Inflammatory macrophage treated with lipopolysaccharide for 4 hours (primary cell): Measurements from ENCODE around the gene CLEC20A.

Experiments used
- DNase-seq: peaks from one replicate; pipeline ENCODE4 v3.0.0-alpha.2; 2020

The CLEC20A gene

DNA sequence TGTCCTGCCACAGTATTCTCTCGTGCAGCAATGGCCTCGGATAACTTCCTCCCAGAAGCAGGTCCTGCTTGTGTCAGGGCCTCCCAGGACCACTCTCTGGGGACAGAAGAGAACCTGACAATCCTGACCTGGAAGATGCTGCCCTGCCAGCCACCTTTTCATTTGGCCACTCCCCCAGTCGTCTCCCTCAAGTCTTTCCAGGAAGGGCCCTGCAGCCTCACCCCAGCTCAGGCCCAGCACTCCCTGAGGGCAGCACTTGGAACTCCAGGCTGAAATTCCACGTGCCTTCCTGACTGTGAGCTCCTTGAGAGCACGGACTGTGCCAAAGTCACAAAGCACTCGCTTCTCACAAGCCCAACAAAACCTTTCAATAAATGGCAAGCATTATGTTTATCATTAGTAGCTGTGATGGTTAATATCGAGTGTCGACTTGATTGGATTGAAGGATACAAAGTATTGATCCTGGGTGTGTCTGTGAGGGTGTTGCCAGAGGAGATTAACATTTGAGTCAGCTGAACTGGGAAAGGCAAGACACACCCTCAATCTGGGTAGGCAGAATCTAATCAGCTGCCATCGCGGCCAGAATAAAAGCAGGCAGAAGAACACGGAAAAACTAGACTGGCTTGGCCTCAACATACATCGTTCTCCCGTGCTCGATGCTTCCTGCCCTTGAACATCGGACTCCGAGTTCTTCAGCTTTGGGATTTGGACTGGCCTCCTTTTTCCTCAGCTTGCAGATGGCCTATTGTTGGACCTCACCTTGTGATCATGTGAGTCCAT lies 2.3 kb upstream of the CLEC20A start:
- DNase-seq, result no peak

DNA sequence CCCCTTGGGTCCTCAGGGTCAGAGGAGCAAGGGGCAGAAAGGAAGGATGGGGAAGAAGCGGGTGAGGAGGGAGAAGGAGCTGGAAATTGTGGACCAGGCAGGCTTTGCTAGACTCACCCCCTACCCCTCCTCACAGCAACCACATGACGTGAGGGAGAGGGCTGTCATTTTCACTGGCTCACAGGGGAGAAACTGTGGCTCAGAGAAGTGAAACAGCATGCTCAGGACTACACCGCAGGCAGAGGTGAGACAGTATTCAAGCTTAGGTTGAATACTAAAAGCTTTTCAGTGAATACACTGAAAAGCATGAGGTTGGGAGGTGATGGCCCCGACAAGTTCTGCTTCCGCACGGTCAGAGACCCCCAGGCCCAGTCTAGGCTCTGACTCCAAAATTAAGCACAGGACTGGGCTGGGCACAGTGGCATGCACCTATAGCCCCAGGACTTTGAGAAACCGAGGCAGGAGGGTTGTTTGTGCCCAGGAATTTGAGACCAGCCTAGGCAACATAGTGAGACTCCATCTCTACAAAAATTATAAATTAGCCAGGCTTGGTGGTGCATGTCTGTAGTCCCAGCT lies 1.2 kb upstream of the CLEC20A start:
- DNase-seq, result no peak

DNA sequence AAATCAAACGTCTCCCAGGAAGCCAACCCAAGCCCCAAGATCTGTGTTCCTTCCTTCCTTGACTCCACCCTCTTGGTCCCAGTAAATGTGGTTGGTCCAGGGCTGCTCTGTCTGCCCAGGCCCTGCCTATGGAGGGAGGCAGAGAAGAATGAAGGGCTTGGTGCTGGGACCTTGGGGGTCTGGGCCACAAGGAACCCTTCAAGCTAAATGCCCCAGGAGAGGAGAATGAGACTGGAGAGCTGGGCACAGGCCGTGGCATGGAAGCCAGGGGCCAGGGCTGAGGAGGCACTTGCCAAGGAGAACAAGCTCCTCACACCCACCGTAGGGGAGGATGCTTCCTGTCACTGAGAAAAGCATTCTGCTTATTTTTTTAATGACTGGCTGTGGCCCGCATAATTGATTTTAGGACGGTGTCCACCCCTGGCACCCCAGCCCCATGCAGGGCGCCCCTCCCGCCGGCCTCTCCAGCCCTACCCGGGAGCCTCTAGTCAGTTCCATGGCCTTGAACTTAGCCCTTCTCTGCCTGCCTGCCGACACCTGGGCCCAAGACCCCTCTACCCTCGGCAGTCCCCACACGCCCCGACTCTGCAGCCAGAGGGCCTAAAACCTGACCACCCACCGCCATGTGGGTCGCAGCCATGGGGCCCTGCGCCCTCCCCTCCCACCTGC lies 889 bp downstream of the CLEC20A start:
- DNase-seq, result no peak

DNA sequence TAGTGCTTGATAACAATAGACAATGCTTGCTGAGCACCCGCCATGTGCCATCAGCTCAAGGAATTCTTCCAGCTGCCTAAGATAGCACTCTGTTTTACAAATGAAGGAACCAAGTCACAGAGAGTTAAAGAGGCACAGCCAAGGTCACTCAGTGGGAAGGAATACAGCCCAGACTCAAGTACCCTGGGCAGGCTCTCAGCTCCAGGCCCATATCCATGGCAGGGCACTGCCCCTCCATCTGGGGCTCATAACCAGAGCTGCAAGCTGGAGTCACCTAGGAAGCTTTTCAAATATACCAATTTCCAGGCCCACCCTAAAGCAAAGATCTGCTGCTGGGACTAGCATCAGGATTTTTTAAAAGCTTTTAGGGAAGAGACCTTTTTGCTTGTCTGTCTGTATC lies 1.6 kb downstream of the CLEC20A start:
- no peak for DNase-seq

DNA sequence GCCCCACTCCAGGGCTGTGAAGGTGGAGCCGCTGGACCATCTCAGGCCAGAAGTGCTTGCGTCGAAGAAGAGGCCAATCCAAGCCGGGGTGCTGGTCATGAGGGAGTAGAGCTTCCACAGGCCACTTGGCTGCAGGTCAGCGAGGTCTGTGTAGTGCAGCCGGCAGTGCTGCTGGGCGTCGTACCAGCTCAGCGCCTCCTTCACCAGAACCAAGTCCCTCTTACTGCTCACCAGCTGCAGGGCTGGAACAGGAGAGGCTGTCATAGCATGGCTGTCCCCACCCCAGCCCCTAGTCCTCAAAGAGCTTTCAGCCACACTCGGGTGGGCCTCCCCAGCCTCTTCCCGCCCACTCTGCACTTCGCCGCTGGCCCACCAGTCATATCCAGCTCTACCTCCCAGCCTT lies 2.2 kb downstream of the CLEC20A start:
- DNase-seq, result no peak

DNA sequence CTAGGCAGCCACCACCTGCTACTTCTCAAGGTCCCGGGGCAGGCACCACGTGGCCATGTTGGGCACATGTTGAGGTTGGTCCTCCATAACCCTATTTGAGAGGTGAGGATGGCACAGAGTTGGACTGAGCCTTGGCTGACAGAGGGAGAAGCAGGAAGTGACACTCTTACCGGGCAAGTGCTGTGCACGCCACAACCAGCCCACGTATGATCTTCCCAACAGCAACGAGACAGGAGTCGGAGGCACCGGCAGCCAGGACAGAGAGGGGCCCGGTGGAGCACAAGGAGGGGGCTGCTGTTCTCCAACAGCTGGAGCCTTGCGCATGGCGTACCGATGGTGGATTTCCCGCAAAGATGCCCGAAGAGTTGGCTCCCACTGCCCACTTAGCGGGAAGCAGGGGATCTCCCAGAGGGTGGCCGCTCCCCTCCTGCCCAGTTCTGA lies 3.4 kb downstream of the CLEC20A start:
- no peak for DNase-seq

DNA sequence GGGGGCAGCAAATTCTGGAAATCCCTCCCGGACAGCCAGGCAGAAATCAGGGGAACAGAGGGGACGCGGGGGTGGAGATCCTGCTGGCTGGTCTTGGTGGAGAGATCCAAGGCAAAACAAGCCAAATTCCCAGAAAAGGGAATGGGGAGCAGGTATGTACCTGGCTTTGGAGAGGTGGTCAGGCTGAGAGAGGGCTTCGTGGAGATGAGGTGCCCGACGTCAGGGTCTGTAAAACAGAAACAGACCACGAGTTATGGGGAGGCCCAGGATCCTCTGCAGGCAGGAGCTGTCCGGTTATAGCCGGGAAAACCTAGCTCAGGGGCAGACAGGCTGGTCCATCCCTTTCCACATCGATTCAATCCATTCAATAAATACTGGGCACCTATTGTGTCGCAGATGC lies 4.4 kb downstream of the CLEC20A start:
- DNase-seq, result no peak

DNA sequence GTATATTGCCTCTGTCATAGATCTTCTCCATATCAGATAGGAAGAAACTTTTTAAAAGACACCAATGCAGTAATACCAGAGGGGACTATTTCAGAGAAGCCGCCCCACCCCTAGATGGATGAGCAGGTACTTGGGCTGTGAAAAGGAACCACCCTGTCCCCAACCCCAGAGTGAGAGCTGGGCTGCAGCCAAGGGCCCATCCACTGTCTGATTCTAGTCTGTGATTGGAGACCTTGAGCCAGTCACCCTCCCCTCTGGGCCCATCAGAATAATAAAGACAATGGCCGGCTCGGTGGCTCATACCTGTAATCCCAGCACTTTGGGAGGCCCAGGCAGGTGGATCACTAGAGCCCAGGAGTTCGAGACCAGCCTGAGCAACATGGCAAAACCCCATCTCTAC lies 5.0 kb downstream of the CLEC20A start:
- no peak for DNase-seq

DNA sequence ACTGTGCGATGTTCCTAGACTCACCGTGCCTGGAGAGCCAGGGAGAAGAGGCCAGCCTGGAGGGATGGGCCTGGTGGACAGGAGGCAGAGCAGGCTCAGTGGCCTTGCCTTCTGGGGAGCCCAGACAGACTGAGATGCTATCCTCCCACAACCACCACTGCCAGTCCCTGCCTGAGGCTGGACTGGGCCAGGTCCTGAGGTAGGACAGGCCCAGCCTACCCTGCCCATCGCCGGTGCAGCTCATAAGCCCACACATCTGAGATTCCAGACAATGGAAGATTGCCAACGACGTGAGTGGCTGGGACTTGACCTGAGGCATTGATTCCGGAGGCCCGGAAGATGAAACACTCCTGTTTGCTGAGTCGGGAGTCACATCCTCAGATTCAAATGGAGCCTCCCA lies 5.8 kb downstream of the CLEC20A start:
- no peak for DNase-seq

DNA sequence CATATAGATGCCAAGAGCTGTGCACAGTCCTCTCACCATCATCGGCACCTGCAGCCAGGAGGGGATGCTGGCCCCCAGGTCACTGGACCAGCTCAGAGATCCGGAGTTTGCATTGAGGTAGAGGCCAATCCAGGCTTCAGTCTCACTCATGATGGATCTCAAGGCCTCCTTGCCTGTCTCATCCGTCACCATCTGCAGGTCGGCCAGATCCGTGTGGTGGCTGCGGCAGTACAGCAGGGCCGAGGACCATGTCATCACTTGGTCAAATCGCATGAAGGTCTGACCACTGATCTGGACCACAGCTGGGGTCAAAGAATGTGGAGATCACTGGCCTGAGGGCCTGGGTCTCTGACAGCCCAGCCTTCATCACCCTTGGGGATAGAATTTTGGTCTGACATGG lies 6.6 kb downstream of the CLEC20A start:
- DNase-seq, result no peak

DNA sequence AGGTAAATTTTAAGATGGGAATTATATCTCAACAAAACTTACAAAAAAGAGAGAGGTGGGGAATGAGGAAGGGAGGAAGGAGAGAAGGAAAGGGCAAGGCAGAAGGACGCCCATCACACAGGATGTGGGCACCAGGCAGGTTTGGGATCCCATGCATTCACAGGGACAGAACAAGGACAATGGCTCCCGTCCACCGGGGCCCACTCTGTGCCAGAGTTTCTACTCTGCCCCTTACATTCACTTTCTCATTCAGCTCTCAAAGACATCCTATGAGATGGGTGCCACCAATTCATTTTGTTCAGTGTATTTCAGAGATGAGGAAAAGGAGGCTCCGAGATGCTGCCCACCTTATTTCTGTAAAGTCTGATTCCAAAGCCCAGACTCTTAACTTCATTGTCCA lies 7.4 kb downstream of the CLEC20A start:
- no peak for DNase-seq

DNA sequence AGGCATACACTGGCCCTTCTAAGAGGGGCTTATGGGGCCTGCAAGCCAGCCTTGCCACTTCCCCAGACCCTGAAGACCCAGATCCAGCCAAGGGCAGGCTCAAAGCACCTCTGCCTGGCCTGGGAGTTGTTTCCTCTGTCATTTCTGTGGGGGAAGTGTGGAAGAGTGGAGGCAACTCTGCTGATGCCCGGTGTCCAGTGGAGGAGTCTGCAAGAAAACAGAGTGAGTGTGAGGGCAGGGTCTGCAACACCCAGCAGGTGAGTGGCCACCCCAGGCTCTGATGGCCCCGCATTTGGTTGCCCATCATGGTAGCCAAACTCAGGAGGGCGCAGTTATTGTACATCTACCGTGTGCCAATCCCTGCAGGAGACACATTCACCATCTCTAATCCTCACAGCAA lies 8.4 kb downstream of the CLEC20A start:
- DNase-seq, result no peak

DNA sequence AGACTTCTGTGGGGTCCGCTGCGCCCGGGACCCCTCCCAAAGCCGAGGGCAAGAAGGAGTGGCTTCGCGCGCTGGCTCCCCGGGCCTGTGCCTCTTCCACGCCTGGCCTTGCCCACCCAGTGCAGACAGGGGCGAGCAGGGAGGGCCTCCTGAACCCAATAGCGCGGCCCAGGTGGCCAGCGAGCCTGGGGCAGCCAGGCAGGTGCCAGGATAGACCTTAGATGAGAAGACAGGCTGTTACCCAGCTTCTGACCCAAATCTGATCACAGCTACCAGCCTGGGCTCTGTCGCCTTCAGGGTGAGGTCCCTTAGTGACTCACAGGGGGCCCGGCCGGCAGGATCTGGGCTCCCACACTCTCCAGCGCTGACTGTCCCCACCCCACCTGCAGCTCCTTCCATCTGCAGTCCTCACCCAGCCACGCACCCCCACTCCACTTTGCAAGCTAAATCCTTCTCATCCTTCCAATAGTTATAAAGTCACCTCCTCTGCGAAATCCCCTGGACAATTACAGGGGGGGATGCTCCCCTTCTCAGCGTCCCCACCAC lies 9.6 kb downstream of the CLEC20A start:
- DNase-seq, result no peak

DNA sequence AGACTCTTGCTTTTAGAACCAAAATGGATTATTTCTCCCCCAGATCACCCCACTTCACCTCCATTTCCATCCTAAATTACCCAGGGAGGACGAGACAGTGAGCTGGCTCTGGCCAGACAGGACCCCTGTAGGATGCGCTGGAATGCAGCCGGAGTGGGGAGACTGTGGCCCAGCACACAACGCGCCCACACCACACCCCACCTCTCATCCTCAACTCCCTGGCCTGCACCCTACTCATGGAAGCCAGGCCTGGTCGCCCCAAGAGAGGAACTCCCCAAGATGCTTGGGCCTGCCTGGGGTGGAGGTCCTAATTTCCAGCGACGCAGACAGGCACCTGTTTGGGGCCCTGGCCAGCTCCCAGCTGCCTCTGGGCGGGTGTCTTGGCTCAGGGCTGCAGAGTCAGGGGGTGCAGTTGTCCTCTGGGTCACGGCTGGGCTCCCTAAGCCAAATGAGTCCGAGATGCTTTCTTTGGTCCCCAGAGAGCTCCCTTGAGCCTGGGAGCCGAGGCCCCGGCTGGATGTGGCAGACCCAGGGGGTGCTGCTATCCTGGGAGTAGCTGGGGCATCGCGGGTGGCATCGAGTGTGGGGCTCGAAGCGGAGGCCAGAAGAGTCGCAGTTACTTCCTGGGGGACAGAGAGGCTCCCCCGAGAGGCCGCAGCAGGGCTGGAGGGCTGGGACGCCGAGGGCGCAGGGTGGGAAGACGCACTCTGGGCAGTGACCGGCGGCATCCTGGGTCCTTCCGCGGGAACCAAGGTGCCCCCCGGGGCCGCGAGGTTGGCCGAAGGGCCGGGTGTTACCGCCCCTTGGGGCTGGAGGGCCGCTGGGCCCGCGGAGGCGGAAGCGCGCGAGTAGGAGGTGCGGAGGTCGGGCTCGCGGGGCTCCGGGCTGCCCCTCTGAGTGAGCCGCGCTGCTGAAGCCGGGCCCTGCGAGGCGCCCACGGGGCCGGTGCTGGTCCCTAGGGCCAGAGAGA lies 10.4 kb downstream of the CLEC20A start:
- DNase-seq, result no peak

DNA sequence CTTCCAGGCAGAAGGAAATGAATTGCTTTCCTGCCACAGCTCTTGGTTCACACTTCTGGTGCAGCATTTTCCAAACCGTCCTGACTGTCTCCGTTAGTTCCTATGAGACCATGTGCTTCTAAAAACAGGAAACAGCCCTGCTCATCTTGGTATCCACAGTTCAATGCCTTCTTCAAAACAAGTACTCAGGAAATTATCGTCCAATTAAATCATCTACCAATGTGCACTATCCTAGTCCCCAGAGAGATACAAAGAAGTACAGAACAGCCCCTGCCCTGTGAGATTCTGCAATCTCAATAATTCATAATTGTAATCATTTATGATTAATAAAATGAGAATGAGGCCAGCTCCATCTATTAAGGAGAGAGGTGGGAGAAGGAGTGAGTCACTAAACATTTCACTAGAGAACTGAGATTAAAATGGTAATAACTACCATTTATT lies 11.2 kb downstream of the CLEC20A start:
- no peak for DNase-seq

DNA sequence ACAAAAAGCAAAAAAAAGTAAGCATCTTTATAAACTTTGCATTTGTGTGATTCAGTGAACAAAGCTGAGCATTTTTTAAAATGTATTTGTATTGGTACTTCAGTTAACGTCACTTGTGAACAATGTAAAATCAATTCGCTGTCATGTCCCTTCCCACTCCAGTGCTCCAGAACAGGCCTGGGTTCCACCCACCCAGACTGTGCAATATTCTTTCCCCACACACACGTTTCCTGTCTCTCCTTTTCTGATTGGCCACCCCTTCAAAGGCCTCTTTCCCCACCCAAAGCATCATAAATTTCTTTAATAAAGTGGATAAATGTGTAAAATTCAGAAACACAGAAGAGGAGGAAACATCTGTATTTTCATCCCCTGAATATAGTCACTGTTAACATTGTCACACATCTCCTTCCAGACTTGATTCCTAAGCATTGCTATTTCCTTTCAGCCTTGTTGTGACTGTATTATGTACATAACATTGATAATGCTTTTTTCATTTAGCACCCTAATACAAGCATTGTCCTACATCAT lies 12.0 kb downstream of the CLEC20A start:
- DNase-seq, result peak; percentile 9

DNA sequence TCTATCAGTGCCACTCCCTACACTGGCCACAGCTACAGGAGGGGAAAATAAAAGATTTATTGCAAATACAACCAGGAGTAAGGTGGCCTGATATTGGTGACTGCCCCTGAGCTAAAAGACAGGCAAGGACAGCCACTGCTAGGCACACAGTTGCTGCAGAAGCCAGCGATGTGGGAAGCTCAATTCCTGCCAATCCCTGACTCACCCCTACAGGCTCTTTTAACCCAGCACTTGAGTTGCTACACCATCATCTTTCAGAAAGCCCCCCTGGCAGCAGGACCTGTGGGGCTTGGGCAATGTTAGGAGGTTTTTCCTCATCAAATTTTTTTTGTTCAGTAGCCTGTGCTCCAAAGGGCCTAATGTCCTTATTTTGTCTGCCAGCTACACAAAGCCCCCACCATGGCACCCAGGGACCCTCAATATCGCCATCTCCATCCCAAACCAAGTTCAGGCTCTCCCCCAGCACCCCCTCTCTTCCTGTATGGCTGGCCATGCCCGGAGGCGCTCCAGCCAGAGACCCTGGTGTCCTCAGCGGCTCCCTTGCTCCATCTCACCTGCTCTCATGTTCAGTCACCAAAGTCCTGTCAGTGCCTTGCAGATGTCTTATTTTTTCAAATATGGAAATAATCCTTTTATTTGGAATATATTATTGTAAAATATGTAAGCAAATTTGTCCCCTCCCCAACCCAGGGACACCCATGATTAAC lies 13.4 kb downstream of the CLEC20A start:
- no peak for DNase-seq

DNA sequence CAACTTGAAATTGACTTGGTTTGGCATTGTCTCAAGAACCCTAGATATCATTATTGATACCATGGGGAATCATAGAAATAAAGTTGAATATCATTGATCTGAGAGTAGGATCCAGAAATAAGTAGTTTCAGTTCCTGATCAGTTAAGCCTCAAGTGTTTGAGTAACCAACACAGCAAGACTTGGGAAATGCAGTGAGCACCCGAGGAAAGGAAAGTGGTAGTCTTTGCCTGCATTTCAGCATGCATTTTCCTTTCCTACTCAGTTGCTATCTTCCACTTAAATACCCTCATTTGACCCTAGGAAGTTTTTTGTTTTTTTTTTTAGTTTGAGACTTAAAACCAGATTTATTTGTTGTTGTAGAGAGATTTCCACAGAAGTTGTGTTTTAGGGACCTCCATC lies 18.9 kb downstream of the CLEC20A start:
- peak; percentile 76 for DNase-seq

DNA sequence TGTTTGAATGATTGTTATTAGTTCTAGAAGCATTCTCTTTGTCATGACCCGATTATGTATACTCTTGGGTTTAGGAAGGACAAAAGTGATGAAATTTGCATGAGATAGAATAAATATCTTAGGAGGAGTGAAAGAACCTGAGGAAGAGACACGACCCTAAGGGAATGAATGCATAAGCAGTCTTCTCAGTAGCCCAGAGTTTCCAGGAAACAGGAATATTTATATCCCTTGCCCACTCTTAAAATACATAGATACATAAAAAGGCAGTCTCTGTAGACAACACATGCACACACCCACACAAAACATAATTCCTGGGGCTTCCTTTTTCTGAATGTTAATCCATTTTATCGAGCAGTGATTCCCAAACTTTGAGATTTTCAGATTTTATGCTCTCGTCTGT lies 19.4 kb downstream of the CLEC20A start:
- no peak for DNase-seq

DNA sequence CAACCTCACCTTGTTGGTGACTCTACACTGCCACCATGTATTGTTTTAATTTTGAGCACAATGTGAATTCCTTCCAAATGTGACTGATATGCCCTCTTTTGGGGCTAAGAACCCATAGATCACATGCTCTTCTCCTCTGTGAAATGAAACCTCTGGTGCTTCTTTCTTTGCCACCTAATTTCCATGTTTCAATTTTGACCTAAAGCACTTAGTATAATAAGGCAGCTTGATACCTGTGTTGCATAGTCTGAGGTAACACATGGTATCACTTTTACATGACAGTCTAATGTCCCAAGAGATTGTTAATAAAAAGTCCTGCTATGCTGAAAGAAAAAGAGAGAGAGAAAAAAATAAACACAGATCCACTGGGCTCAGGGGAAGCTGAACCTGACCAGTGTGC lies 24.2 kb downstream of the CLEC20A start:
- no peak for DNase-seq

DNA sequence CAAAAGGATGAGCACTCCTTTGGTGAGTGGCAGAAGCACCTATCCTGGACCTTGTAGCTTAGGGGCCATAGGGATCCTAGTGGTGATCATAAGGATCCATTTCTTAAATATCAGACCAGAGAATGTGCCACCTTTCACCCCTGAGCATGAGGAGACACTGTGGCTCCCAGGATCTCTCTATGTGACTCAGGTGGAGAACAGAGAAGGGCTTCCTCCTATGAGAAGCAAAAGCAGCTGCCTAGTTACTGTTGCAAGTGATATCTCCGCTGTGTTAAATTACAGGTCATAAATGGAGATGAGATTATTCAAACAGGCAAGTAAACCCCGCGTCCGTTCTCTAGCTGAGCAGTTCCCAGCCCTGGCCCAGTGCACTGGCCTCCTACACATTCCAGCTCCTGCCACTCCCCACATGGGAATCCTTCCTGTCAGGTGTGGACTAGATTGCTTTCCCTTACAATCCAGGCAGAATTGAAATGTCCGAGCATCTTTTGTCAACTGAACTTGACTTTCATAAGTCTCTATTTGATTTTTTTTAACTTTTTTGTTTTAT lies 26.3 kb downstream of the CLEC20A start:
- no peak for DNase-seq

DNA sequence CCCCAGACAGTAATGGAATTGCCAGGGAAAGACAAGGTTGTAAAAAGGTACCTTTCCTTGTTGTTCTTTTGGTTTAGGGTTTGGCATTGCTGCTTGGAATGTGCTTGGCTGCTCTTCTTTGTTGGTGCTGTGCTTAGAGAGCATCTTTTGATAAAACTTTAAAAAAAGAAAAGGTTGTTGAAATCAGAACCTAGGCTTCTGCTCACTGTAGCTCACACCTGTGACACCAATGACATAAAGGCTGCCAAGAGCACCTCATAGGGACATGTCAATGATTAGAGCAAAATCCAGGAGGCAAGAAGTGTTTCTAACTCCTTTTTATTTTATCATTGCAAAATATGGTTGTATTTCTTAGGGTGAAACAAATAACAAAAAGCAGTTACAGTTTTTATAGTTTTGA lies 28.9 kb downstream of the CLEC20A start:
- no peak for DNase-seq
